ENCODE measurements around the gene UTF1.

DNA sequence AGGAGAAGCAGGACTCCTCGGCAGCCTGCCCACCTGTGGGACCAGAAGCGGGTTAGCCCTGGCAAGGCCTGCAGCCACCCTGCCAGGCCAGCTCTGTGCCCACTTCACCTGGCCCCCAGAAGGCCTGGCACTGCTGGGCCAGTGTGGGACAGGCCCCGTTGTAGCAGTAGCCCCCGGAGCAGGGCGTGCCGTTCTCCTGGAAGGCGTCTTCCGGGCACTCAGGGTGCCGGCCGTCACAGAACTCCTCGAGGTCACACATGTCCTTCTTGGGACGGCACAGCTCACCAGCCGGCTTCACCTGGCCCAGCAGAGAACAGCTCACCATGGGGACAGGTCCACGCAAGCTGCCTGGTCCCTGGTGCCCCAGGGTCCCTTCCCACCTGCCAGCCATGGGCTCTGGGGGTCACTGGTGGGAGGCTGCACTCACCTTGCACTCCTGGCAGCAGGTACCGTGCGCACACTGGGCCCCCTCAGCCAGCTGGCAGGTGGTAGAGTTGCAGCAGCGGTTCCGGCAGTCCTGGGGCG lies 40.8 kb downstream of the UTF1 start:
- TF ChIP-seq, protein P1, sequence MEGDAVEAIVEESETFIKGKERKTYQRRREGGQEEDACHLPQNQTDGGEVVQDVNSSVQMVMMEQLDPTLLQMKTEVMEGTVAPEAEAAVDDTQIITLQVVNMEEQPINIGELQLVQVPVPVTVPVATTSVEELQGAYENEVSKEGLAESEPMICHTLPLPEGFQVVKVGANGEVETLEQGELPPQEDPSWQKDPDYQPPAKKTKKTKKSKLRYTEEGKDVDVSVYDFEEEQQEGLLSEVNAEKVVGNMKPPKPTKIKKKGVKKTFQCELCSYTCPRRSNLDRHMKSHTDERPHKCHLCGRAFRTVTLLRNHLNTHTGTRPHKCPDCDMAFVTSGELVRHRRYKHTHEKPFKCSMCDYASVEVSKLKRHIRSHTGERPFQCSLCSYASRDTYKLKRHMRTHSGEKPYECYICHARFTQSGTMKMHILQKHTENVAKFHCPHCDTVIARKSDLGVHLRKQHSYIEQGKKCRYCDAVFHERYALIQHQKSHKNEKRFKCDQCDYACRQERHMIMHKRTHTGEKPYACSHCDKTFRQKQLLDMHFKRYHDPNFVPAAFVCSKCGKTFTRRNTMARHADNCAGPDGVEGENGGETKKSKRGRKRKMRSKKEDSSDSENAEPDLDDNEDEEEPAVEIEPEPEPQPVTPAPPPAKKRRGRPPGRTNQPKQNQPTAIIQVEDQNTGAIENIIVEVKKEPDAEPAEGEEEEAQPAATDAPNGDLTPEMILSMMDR (IDR thresholded peaks at IDR 0.05; ENCODE audit: low read depth, low read length), result no peak
- no peak for TF ChIP-seq EZH2phosphoT487 (IDR thresholded peaks at IDR 0.05; ENCODE audit: low read depth)
